22Rv1 (cell line): Measurements from ENCODE around the gene STEAP4.

Experiments used
- H3K27ac ChIP-seq: fragments of 450-650 bp; 2 replicates; pipeline ENCODE4 v1.5.1; 2017
- ZFX ChIP-seq: fragments of 450-650 bp; IDR thresholded peaks from 2 replicates; pipeline ENCODE4 v1.6.1; 2017; ENCODE audit warnings: antibody characterized with exemption, borderline replicate concordance
- TF ChIP-seq, protein P1 (sequence below): fragments of 450-650 bp; IDR thresholded peaks from 2 replicates; pipeline ENCODE4 v1.5.1; 2017; ENCODE audit warnings: mild to moderate bottlenecking

STEAP4 gene

DNA sequence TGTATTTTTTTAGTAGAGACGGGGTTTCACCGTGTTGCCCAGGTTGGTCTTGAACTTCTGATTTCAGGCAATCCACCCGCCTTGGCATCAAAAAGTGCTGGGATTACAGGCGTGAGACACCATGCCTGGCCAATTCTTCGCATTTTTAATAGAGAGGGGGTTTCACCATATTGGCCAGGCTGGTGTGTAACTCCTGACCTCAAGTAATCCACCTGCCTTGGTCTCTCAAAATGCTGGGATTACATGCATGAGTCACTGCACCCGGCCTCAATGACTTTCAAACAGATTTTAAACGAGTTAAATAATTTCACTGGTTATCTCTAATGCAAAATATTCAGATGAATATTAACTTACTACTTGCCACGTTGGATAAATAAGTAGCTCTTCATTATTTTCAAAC is 37.6 kb upstream of the STEAP4 start:
- no peak overlapping the region for H3K27ac ChIP-seq
- TF ChIP-seq, protein P1, sequence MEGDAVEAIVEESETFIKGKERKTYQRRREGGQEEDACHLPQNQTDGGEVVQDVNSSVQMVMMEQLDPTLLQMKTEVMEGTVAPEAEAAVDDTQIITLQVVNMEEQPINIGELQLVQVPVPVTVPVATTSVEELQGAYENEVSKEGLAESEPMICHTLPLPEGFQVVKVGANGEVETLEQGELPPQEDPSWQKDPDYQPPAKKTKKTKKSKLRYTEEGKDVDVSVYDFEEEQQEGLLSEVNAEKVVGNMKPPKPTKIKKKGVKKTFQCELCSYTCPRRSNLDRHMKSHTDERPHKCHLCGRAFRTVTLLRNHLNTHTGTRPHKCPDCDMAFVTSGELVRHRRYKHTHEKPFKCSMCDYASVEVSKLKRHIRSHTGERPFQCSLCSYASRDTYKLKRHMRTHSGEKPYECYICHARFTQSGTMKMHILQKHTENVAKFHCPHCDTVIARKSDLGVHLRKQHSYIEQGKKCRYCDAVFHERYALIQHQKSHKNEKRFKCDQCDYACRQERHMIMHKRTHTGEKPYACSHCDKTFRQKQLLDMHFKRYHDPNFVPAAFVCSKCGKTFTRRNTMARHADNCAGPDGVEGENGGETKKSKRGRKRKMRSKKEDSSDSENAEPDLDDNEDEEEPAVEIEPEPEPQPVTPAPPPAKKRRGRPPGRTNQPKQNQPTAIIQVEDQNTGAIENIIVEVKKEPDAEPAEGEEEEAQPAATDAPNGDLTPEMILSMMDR, result no peak
- TF ChIP-seq ZFX, result no peak

- no peak overlapping the region for H3K27ac ChIP-seq
- TF ChIP-seq, protein P1, result no peak
- TF ChIP-seq ZFX, result no peak
Measured at GRCh38 chr7:88339195-88339922, 32.7 kb upstream of the STEAP4 start.

DNA sequence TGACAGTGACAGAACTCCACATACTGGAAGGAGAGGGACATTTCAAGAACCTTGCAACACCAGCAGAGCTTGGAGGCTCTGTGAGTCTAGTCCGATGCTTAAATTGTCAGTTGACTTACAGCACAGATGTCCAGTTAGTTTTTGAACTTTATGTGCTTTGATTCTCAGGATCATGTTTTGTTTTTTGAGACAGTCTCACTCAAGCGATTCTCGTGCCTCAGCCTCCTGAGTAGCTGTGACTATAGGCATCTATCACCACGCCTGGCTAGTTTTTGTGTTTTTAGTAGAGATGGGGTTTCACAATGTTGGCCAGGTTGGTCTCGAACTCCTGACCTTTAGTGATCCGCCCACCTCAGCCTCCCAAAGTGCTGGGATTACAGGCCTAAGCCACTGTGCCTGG is 31.8 kb upstream of the STEAP4 start:
- TF ChIP-seq, protein P1, result no peak
- no peak for TF ChIP-seq ZFX
- no peak overlapping the region for H3K27ac ChIP-seq

DNA sequence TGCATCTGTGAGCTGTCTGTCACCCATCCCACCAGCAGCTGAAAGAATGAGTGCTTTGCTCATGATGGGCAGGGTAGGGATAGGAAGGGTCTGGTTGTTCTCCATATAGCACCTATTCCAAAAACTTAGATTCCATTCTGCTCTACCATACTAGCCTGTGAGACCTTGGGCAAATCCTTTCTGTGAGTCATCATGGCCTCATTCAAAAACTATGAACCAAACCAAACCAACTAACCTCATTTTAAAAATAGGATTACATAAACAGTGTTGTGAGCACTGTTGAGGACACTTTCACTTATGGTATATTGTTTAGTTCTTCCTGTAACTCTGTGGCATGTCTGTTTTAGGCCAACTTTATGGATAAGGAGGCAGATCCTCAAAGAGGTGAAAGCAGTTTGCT is 30.9 kb upstream of the STEAP4 start:
- TF ChIP-seq, protein P1, result no peak
- TF ChIP-seq ZFX, result no peak
- H3K27ac ChIP-seq, result no peak overlapping the region

DNA sequence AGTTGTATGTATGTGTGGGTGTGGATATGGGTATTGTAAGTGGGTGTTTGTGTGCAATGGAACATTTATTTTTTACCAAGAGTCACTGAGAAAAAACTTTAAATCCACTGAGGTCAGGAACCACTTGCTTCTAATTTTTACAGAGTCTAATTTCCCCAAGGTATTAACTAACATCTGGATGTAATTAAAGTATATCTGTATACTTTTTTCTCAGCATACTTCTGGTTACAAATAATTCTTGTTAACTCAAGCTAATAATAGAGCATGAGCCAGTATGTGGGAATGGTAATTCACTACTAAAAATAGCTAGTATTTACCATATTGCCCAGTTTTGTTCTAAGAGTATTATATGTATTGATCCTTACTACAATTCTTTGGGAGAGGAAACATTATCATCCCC is 24.6 kb upstream of the STEAP4 start:
- TF ChIP-seq, protein P1, result no peak
- no peak for TF ChIP-seq ZFX
- no peak overlapping the region for H3K27ac ChIP-seq

GRCh38 chr7:88329532-88330463 is 23.1 kb upstream of the STEAP4 start:
- H3K27ac ChIP-seq, result no peak overlapping the region
- no peak for TF ChIP-seq ZFX
- TF ChIP-seq, protein P1, result no peak

DNA sequence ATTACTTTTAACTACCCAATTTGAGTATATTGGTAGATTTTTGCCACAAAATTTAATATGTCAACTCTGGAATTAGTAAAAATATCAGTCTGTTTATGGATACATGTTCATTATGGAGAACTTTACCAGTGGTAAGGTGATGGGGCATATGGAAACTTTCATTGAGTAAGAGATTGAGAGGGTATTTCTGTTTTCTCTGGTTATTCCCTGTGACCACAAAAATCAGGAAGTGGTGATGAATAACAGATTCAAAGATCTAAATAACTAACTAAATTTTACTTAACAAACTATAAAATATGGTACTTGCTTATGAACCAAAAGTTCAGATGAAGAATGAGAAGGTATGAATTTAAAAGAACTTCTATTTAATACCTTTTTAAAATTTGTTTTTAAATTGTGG is 22.1 kb upstream of the STEAP4 start:
- TF ChIP-seq ZFX, result no peak
- TF ChIP-seq, protein P1, result no peak
- no peak overlapping the region for H3K27ac ChIP-seq
